Erythroblast (primary cell): ENCODE measurements around the gene AUTS2.

Source experiments
- DNase-seq, 2 experiments: peaks; one replicate each; lab custom pipeline; 2025; lab: John Stamatoyannopoulos, UW
- GATA1 ChIP-seq: IDR thresholded peaks from 2 replicates; pipeline ENCODE4 v1.6.1; 2011; ENCODE audit warnings: low read depth, mild to moderate bottlenecking, control low read depth, low read length, moderate library complexity
- POLR2A ChIP-seq: IDR thresholded peaks from 2 replicates; pipeline ENCODE4 v1.6.1; 2011; ENCODE audit warnings: mild to moderate bottlenecking, low read length

Gene AUTS2

GRCh38 chr7:70047384-70047783 lies 449.1 kb downstream of the AUTS2 start:
- TF ChIP-seq GATA1, result no peak
- TF ChIP-seq POLR2A, result no peak

GRCh38 chr7:70047891-70048448 lies 449.7 kb downstream of the AUTS2 start:
- no peak for DNase-seq
- TF ChIP-seq POLR2A (no peak), GATA1 (no peak)

More at GRCh38 chr7:70047384-70047783, 449.1 kb downstream of the AUTS2 start:
- no peak for DNase-seq

GRCh38 chr7:70051726-70052125 lies 453.5 kb downstream of the AUTS2 start:
- TF ChIP-seq POLR2A (no peak), GATA1 (no peak)
- no peak for DNase-seq

- DNase-seq, result no peak
- TF ChIP-seq POLR2A (no peak), GATA1 (no peak)
Observed at GRCh38 chr7:70052691-70053090, 454.4 kb downstream of the AUTS2 start.

DNA sequence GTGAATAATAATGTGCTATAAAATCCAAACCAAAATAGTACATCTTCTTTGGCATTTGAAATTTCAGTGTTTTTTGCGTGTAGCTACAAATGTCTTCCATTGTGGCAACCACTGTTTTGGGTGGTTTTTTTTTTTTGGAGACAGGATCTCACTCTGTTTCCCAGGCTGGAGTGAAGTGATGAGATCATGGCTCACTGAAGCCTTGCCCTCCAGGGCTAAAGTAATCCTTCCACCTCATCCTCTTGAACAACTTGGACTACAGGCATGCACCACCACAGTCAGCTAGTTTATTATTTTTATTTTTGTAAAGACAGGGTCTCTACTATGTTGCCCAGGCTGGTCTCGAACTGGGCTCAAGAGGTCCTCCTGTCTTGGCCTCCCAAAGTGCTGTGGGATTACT lies 455.1 kb downstream of the AUTS2 start:
- DNase-seq, result no peak
- TF ChIP-seq POLR2A (no peak), GATA1 (no peak)

DNA sequence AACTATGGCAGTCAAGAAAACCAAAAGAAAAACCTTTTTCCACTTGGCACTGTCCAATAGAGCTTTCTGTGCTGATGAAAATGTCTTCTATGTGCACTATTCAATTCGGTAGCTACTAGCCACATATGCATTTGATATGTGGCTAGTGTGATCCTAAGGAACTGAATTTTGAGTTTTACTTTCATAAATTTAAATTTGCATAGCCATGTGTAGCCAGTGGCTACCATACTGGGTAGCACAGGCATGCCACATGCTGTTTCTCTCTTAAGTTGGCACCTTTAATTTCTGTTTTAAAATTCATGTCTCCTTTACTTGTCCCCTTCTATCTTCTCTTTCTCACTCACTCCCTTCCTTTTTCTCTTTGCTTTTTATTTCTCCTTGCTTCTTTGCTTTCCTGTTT lies 455.7 kb downstream of the AUTS2 start:
- no peak for DNase-seq
- TF ChIP-seq GATA1 (no peak), POLR2A (no peak)

DNA sequence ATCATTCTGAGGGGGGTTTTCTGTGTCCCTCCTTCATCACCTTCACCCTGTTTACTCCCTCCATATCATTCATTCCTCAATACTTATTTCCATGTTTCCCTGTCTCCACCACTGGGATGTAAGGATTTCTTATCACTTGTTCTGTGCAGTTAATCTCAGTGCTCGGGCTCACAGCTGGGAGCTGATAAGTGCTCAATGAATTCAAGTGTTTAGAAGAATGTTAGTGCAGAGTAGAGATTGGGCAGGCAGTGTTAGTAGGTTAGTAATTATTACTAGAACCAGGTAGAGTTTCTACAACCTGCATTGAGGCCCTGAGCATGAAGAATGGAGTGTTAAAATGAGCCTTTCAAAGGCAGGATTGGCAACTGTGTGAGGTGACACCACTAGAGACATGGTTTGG lies 458.1 kb downstream of the AUTS2 start:
- no peak for DNase-seq
- TF ChIP-seq GATA1, result no peak
- TF ChIP-seq POLR2A, result no peak

DNA sequence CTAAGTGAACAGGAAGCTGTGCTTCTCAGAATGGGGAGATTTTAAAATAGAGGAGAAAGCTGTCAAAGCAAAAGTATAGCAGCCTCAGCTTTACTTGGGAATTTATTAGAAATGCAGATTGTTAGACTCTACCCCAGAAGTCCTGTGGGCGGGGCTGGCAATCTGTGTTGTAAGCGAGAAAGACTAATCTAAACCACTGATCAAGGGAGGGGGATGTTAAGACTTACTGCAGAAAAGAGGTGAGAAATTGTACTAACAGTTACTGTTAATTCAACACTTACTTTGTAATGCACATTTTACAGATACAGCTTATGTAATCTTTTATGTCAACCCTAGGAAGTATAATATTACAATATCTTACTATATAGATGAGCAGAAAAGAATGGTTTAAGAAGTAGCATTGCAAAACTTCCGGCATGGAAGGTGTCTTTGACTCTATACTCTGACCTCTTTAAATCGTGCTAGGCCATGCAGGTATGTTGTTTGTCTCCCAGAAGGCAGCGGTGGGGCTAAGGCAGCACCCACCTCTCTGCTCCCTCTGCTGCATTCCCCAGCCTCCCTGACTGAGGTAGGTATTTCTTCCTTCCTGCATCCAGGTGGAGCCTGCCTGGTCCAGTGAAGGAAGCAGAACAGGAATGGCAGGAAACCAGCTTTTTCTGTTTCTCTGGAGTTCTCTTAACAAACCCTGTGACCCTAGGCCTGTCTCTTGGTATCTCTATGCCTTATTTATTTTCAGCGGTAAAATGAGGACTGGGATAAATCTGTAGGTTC lies 462.2 kb downstream of the AUTS2 start:
- no peak for DNase-seq
- TF ChIP-seq POLR2A (no peak), GATA1 (no peak)

DNA sequence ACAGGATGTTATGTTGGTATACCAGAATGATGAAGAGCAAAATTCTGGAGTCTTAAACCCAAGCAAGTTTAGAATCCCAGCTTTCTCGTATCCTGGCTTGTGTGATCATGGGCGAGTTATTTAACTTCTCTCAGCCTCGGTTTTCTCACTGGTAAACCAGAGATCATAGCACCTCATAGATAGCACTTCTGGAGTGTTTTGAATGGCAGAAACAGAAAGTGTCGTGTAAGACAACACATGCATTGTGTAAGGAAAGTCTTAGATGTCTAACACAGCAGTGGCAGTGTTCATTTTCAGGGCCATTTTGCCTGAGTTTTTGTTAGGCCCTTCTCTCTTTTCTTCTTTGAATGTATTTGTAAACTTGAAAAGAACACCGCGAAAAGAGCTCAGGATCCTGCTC lies 465.1 kb downstream of the AUTS2 start:
- DNase-seq, result no peak
- no peak for TF ChIP-seq GATA1
- TF ChIP-seq POLR2A, result no peak

DNA sequence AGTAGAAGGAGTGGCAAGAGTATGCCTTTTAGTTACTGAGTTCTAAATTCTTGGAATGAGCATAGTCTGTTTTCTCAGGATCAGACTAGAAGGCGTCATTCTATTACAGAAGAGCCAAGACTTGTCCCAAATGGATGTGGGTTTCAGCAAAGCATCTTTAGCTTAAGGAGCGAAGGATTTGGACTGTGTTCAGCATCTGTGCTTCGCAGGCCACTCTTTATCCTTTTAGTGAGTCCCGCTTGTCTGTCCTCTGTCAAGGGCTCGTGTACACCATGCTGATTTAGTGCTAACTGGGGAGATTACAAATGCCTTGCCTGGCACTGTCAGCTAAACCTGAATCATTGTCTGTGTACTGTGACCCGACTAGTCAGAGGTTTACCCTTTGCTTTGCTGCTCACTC lies 465.7 kb downstream of the AUTS2 start:
- DNase-seq, result no peak
- TF ChIP-seq POLR2A, result no peak
- TF ChIP-seq GATA1, result no peak

DNA sequence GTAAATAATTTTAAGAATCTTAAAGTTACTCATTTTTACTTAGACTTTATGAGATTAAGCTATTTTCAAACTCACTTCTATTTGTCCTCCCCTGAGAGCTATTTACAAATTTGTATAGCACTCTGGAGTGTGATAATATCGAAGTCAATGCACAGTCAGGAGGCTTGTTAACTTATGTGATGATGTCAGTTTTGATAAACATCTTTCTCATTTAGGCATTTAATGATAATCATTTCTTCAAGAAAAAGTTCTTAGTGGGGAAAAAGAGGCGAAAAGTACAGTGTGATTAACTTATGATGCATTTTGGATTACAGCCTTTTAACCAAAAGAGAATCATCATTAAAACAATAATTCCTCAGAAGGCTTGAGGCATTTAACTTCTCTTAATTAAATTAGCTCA lies 468.6 kb downstream of the AUTS2 start:
- TF ChIP-seq GATA1 (no peak), POLR2A (no peak)
- no peak for DNase-seq

- no peak for DNase-seq
- TF ChIP-seq GATA1 (no peak), POLR2A (no peak)
Observed at GRCh38 chr7:70068531-70068930, 470.3 kb downstream of the AUTS2 start.

- TF ChIP-seq POLR2A, result no peak
- no peak for TF ChIP-seq GATA1
- no peak for DNase-seq
Observed at GRCh38 chr7:70069977-70070376, 471.7 kb downstream of the AUTS2 start.

DNA sequence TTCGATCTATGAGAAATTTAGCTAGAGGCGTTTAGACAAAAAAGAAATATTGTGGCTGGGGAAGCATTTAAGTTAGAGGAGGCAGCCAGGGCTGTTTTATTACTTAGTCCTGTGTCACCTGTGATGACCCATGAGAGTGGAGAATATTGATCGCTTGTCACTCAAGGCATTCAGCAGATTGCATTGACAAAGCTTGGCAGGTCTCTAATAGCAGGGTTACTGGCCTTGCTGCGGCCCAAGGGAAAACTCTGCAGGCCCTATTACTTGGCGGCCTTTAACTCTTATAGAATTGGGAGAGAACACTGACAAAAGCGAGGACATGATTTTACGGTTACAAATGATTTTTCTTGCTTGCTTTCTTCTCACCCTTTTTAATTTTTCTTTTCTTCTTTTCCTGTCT lies 473.5 kb downstream of the AUTS2 start:
- TF ChIP-seq POLR2A, result no peak
- no peak for TF ChIP-seq GATA1
- DNase-seq, result no peak

- DNase-seq, result no peak
- no peak for TF ChIP-seq POLR2A
- TF ChIP-seq GATA1, result no peak
Observed at GRCh38 chr7:70072220-70072619, 473.9 kb downstream of the AUTS2 start.
